ENCODE data around the gene NSMCE3. TPM values are rescaled to one million over a fixed set of nuclear protein-coding genes. Genes with fewer than 3 reads are reported as not detected.
"Not testable (repeated sequence)": the region's sequence is repeated elsewhere in the genome, so short reads cannot be mapped to it uniquely, and the experiment has no call there.

NSMCE3 gene
- total and polyA plus RNA-seq, 5 donors from 2014 or later: 32.3 to 43.0 (median 37.6) TPM

GRCh38 chr15:29225534-29226234 is 43.9 kb downstream of the NSMCE3 start:
- no peaks in the 10 kb centered on the region for H3K36me3 ChIP-seq (ENCODE audit: control insufficient read depth, insufficient read depth, low read length)
- H3K27ac Mint-ChIP-seq: no peak overlapping the region
- H3K27ac ChIP-seq (ENCODE audit: insufficient read depth, low read length, poor library complexity, severe bottlenecking): no peak overlapping the region
- no peaks in the 10 kb centered on the region for H3K4me1 ChIP-seq (ENCODE audit: control insufficient read depth, insufficient read depth, low read length, poor library complexity, severe bottlenecking)
- no peaks in the 10 kb centered on the region for H3K36me3 Mint-ChIP-seq
- H3K27me3 Mint-ChIP-seq: peaks cover 19% of the 10 kb centered on the region
- H3K9me3 Mint-ChIP-seq: peaks cover 0 to 4% (median 0%) of the 10 kb centered on the region in 7 donors
- H3K4me3 ChIP-seq (ENCODE audit: low read depth, low read length): no peak overlapping the region
- peaks cover 5% of the 10 kb centered on the region for H3K27me3 ChIP-seq (ENCODE audit: control insufficient read depth, insufficient read depth, low read length)
- no peak for DNase-seq
- H3K4me1 Mint-ChIP-seq: no peaks in the 10 kb centered on the region
- H3K9me3 ChIP-seq (ENCODE audit: control insufficient read depth in 2 of 2, low read length in 2 of 2): no peaks in the 10 kb centered on the region
- no peak for ATAC-seq (ENCODE audit: low read depth in 2 of 2)
- H3K4me3 Mint-ChIP-seq: no peak overlapping the region

DNA sequence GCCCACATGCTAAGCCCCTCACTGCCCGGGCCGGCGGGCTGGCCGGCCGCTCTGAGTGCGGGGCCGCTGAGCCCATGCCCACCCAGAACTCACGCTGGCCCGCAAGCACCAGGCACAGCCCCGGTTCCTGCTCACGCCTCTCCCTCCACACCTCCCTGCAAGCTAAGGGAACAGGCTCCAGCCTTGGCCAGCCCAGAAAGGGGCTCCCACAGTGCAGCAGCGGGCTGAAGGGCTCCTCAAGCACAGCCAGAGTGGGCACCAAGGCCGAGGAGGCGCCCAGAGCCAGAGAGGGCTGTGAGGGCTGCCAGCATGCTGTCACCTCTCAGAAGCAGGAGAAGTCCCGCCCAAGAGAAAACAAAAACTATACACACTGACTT is 44.6 kb downstream of the NSMCE3 start:
- not testable (repeated sequence) for H3K27ac ChIP-seq (ENCODE audit: insufficient read depth, low read length, poor library complexity, severe bottlenecking); H3K9me3 Mint-ChIP-seq; ATAC-seq (ENCODE audit: low read depth in 2 of 2); H3K9me3 ChIP-seq (ENCODE audit: control insufficient read depth in 2 of 2, low read length in 2 of 2); DNase-seq; H3K4me3 ChIP-seq (ENCODE audit: low read depth, low read length); H3K36me3 ChIP-seq (ENCODE audit: control insufficient read depth, insufficient read depth, low read length); H3K4me1 ChIP-seq (ENCODE audit: control insufficient read depth, insufficient read depth, low read length, poor library complexity, severe bottlenecking); H3K27me3 ChIP-seq (ENCODE audit: control insufficient read depth, insufficient read depth, low read length); H3K4me1 Mint-ChIP-seq; H3K36me3 Mint-ChIP-seq; H3K27ac Mint-ChIP-seq; H3K4me3 Mint-ChIP-seq
- H3K27me3 Mint-ChIP-seq: peaks cover 12% of the 10 kb centered on the region

- H3K4me1 Mint-ChIP-seq; H3K36me3 ChIP-seq (ENCODE audit: control insufficient read depth, insufficient read depth, low read length): not testable (repeated sequence)
Observed at GRCh38 chr15:29224235-29224986, 45.2 kb downstream of the NSMCE3 start.

DNA sequence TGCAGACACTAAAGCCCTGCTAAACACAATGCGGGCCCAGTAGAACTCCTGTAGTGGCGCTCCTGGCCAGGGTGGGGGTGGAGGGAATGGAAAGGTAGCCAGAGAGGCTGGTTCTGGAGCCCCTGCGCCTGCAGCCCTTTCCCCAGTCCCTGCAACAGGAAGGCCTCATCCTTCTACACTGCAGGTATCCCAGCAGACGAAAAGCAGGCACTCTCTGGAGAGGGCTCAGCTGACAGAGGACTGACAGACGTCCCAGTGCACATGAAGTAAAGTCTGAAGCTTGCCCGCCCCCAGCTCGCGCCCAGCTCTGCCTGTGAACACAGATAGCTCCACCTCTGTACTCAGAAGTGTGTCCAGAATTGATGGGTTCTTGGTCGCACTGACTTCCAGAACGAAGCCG is 46.0 kb downstream of the NSMCE3 start:
- H3K27ac ChIP-seq (ENCODE audit: insufficient read depth, low read length, poor library complexity, severe bottlenecking): no peak overlapping the region
- no peaks in the 10 kb centered on the region for H3K27me3 ChIP-seq (ENCODE audit: control insufficient read depth, insufficient read depth, low read length)
- peaks cover 9% of the 10 kb centered on the region for H3K27me3 Mint-ChIP-seq
- H3K9me3 Mint-ChIP-seq: peaks cover 0 to 5% (median 0%) of the 10 kb centered on the region in 7 donors
- H3K9me3 ChIP-seq (ENCODE audit: control insufficient read depth in 2 of 2, low read length in 2 of 2): no peaks in the 10 kb centered on the region
- H3K36me3 Mint-ChIP-seq: no peaks in the 10 kb centered on the region
- DNase-seq (no peak), ATAC-seq (ENCODE audit: low read depth in 2 of 2) (no peak)
- no peaks in the 10 kb centered on the region for H3K36me3 ChIP-seq (ENCODE audit: control insufficient read depth, insufficient read depth, low read length)
- H3K27ac Mint-ChIP-seq: no peak overlapping the region
- H3K4me3 ChIP-seq (ENCODE audit: low read depth, low read length): no peak overlapping the region
- H3K4me1 Mint-ChIP-seq: no peaks in the 10 kb centered on the region
- no peaks in the 10 kb centered on the region for H3K4me1 ChIP-seq (ENCODE audit: control insufficient read depth, insufficient read depth, low read length, poor library complexity, severe bottlenecking)
- H3K4me3 Mint-ChIP-seq: no peak overlapping the region

More at GRCh38 chr15:29224235-29224986, 45.2 kb downstream of the NSMCE3 start:
- not testable (repeated sequence) for DNase-seq; H3K4me1 ChIP-seq (ENCODE audit: control insufficient read depth, insufficient read depth, low read length, poor library complexity, severe bottlenecking); H3K27ac ChIP-seq (ENCODE audit: insufficient read depth, low read length, poor library complexity, severe bottlenecking); ATAC-seq (ENCODE audit: low read depth in 2 of 2); H3K27ac Mint-ChIP-seq; H3K36me3 Mint-ChIP-seq; H3K9me3 ChIP-seq (ENCODE audit: control insufficient read depth in 2 of 2, low read length in 2 of 2); H3K27me3 Mint-ChIP-seq; H3K4me3 ChIP-seq (ENCODE audit: low read depth, low read length); H3K27me3 ChIP-seq (ENCODE audit: control insufficient read depth, insufficient read depth, low read length); H3K4me3 Mint-ChIP-seq; H3K9me3 Mint-ChIP-seq

DNA sequence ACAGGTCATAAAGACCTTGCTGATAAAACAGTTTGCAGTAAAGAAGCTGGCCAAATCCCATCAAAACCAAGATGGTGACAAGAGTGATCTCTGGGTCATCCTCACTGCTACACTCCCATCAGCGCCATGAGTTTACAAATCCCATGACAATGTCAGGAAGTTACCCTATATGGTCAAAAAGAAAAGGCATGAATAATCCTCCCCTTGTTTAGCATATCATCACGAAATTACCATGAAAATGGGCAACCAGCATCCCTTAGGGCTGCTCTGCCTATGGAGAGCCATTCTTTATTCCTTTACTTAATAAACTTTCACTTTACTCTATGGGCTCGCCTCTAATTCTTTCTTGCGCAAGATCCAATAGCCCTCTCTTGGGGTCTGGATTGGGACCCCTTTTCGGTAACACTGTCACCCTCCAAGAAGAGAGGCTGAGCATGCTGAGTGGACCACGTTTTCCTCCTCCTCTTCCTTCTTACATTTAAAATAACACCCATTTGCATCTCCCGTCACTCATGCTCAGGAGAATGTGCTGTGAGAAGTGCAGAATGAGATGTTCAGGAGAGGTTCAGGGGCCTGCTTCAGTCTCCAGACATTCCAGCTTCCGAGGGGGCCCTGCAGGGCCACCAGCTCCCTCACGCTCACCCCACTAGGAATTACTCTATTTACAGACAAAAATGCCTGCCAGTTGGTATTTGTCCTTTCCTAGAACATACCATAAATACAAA is 47.3 kb downstream of the NSMCE3 start:
- Mint-ChIP-seq H3K36me3 (no peaks in the 10 kb centered on the region), H3K27me3 (peaks cover 9% of the 10 kb centered on the region), H3K27ac (no peak overlapping the region), H3K4me3 (no peak overlapping the region), H3K4me1 (no peaks in the 10 kb centered on the region), H3K9me3 (peaks cover 0 to 5% (median 0%) of the 10 kb centered on the region in 7 donors)
- Histone ChIP-seq H3K4me1 (ENCODE audit: control insufficient read depth, insufficient read depth, low read length, poor library complexity, severe bottlenecking) (no peaks in the 10 kb centered on the region), H3K27ac (ENCODE audit: insufficient read depth, low read length, poor library complexity, severe bottlenecking) (no peak overlapping the region), H3K27me3 (ENCODE audit: control insufficient read depth, insufficient read depth, low read length) (no peaks in the 10 kb centered on the region), H3K4me3 (ENCODE audit: low read depth, low read length) (no peak overlapping the region), H3K9me3 (ENCODE audit: control insufficient read depth in 2 of 2, low read length in 2 of 2) (no peaks in the 10 kb centered on the region), H3K36me3 (ENCODE audit: control insufficient read depth, insufficient read depth, low read length) (no peaks in the 10 kb centered on the region)
- ATAC-seq (ENCODE audit: low read depth in 2 of 2): no peak
- DNase-seq: no peak

GRCh38 chr15:29220852-29221251 is 48.8 kb downstream of the NSMCE3 start:
- no peak overlapping the region for H3K4me3 Mint-ChIP-seq
- H3K36me3 ChIP-seq (ENCODE audit: control insufficient read depth, insufficient read depth, low read length): no peaks in the 10 kb centered on the region
- H3K27me3 Mint-ChIP-seq: peaks cover 9% of the 10 kb centered on the region
- no peaks in the 10 kb centered on the region for H3K4me1 ChIP-seq (ENCODE audit: control insufficient read depth, insufficient read depth, low read length, poor library complexity, severe bottlenecking)
- H3K27me3 ChIP-seq (ENCODE audit: control insufficient read depth, insufficient read depth, low read length): no peaks in the 10 kb centered on the region
- H3K4me3 ChIP-seq (ENCODE audit: low read depth, low read length): no peak overlapping the region
- H3K36me3 Mint-ChIP-seq: no peaks in the 10 kb centered on the region
- no peak for DNase-seq
- H3K27ac ChIP-seq (ENCODE audit: insufficient read depth, low read length, poor library complexity, severe bottlenecking): no peak overlapping the region
- no peaks in the 10 kb centered on the region for H3K4me1 Mint-ChIP-seq
- H3K9me3 ChIP-seq (ENCODE audit: control insufficient read depth in 2 of 2, low read length in 2 of 2): no peaks in the 10 kb centered on the region
- no peak overlapping the region for H3K27ac Mint-ChIP-seq
- H3K9me3 Mint-ChIP-seq: peaks cover 0 to 2% (median 0%) of the 10 kb centered on the region in 7 donors
- ATAC-seq (ENCODE audit: low read depth in 2 of 2): no peak

GRCh38 chr15:29216955-29217354 is 52.7 kb downstream of the NSMCE3 start:
- ATAC-seq (ENCODE audit: low read depth in 2 of 2): no peak
- Histone ChIP-seq H3K27ac (ENCODE audit: insufficient read depth, low read length, poor library complexity, severe bottlenecking) (no peak overlapping the region), H3K4me3 (ENCODE audit: low read depth, low read length) (no peak overlapping the region), H3K4me1 (ENCODE audit: control insufficient read depth, insufficient read depth, low read length, poor library complexity, severe bottlenecking) (no peaks in the 10 kb centered on the region), H3K36me3 (ENCODE audit: control insufficient read depth, insufficient read depth, low read length) (no peaks in the 10 kb centered on the region), H3K9me3 (ENCODE audit: control insufficient read depth in 2 of 2, low read length in 2 of 2) (no peaks in the 10 kb centered on the region), H3K27me3 (ENCODE audit: control insufficient read depth, insufficient read depth, low read length) (no peaks in the 10 kb centered on the region)
- peaks cover 13% of the 10 kb centered on the region for H3K27me3 Mint-ChIP-seq
- H3K9me3 Mint-ChIP-seq: peaks cover 0 to 3% (median 0%) of the 10 kb centered on the region in 7 donors
- H3K36me3 Mint-ChIP-seq: no peaks in the 10 kb centered on the region
- H3K4me1 Mint-ChIP-seq: no peaks in the 10 kb centered on the region
- H3K4me3 Mint-ChIP-seq: no peak overlapping the region
- H3K27ac Mint-ChIP-seq: no peak overlapping the region
- no peak for DNase-seq

Measured in CD4-positive, CD25-positive, alpha-beta regulatory T cell (primary cell).